Middle frontal gyrus (tissue), 1 donor: Measurements from ENCODE around the gene HDGFL3.

Experiments
- DNase-seq: peaks from one replicate; pipeline ENCODE4 v3.0.0-alpha.2; 2015; ENCODE audit warnings: low spot score; ENCODE audit errors: extremely low spot score

HDGFL3 gene

DNA sequence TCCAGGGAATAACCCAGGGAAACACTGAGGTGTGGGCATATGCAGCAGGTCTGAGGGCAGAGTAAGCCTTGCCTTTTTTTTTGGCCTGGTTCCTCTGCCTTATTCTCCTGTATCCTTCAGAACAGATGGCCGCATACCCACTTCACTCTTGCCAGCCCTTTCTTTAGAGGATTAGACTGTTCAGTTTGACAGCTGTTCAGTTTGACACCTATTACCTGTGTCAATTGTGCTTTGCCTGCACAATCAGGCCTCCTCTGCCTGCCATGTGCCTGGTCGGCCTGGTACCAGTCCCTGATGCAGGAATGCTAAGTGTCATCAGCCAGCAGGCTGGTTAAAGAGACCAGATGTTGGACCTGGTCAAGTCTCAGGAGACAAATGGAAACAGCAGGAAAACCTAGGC is 77.8 kb downstream of the HDGFL3 start:
- DNase-seq, result no peak

DNA sequence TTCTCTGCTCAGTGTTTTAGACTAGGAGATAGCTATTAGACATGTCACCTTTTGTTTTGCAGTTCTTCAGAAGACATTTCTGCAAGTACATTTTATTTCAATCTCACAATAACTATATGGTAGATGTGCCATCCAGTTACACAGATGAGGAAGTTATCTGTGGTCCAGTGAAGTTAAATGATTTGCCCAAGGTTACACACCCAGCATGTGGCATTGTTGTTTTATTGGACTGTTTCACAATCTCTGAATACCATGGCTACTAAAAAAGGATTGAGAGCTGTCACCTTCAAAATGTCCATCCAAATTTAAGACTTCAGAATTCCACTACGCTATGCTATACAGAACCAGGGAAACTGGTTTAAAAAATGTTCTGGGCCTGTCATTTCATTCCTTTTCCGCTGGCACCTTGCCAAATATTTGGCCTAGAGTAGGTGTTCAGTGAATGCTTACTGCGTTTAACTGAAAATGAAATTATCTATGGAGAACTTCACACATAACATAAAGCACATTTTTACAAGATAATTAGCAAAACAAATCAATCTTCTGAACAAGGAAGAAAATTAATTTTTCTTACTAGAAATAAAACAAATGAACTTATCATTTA is 80.0 kb downstream of the HDGFL3 start:
- DNase-seq, result no peak

DNA sequence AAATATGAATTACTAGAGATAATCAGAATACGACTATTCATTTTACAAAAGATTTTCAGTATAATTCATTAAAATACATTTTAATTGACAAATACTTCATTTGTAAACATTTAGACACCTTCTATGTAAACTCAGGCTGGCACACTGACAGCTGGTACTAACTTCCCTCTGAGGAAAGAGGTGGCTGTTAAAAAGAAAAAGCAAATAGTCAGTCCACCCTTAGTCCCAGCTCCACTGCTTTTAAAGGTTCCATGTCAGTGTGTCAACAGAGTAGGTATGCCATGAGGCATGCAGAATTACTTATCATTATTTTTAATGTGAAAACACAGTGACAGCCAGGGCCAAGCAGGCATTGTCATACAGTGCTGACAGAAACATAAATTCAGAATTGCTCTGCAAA is 84.1 kb downstream of the HDGFL3 start:
- DNase-seq, result no peak

GRCh38 chr15:83119968-83120581 is 87.5 kb downstream of the HDGFL3 start:
- no peak for DNase-seq

DNA sequence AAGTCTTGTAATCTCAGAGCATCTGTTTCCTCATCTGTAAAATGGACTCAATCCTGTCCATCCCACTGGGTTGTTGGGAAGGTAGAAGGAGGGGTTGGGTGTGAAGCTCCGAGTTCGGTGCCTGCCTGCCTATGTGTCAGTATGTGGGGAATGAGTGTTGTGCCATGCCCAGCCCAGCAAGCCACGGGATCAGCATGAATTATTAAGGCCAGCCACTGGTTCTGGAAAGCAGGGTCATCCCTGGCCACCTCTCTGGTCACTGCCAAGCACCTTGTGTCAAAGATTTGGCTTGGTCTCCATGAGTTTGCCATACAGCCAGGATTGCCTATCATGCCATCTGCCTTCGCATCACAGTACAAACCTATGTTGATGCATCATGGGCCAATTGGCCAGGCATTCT is 88.7 kb downstream of the HDGFL3 start:
- DNase-seq, result no peak

DNA sequence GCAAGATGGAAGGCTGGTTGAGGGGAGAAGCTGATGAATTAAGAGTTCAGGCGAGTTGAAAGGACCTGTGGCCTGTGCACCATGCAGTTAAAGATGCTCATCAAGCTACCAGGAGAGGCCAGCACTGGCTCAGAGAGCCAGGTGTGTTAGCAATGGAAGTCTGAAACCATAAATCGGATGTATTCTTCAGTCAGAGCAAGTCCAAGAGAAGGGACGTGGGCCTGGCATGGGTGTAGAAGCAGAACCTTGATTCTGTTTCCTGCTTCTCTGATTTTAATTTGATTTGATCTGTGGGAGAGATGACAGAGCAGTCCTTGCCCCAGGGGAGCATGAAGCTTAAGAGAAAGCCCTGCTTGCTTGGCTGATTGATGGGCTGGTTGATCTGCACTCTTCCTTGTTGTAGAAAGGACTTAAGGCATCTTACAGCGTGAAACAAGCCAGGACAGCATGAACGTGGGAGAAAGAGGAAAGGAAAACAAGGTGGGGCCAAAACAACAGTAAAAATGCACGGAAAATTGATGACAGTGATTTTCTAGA is 89.3 kb downstream of the HDGFL3 start:
- DNase-seq, result no peak

DNA sequence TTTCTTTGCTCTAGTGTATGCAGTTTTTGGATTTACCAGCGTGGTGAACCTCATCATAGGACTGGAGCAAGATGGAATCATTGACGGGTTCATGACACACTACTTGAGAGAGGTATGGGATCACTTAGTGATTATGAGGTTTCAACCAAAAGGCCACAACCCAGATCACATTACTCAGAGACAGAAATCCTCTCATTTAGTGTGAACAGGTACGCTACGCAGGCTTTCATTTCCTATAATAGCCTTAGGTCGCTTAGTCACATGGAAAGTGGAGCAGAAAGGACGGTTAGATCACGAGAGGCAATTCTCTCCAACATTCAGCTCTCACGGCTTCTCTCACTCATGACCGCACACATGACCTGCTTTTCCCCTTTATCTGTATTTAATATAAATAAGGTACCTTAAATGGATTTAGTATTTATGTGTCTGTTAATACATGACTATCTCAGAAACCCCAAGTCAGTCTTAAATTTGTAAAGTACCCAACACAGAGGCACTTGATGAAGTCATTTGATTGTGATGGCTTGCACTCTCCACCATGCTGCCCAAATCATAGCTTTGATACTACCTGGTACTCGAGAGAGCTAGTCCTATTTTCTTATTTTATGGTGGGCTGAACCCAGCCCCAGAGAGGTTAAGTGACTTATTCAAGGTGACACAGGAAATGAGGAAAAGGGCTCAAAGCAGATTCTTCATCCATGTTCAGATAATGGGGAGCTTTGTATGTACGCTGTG is 91.6 kb downstream of the HDGFL3 start:
- no peak for DNase-seq

DNA sequence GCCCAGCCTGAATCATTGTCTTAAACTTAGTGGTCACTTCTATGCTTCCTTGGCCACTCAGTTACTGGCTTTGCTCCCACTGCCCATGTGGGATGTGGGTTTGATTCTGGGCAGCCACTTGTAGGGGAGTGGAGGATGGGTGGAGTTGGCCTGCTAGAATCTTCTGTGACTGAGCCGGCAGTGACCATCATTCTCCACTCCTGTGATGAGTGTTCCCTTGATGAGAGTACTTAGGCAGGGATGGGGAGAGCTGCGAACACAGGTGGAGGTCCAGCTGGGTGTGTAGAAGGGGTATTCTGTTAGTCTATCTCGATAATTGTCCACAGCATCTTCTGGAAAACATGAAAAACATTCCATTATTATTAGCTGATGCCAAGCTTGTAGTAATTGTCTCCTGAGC is 92.2 kb downstream of the HDGFL3 start:
- DNase-seq, result no peak

DNA sequence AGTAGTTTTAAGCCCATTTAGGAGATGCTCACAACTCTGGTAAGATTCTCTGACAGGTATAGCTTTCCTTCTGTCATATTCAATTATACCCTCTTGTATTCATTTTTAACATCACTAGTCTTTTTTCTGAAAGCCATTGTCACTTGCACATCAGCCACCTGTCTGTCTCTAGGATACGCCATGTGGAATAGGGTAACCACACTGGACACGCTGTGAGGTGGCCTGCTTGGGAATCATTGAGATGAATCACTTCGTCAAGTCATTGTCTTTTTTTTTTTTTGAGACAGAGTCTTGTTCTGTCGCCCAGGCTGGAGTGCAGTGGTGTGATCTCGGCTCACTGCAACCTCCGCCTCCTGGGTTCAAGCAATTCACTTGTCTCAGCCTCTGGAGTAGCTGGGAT is 92.8 kb downstream of the HDGFL3 start:
- DNase-seq, result no peak

- no peak for DNase-seq
Measured at GRCh38 chr15:83113881-83114674, 93.5 kb downstream of the HDGFL3 start.

- DNase-seq, result no peak
Measured at GRCh38 chr15:83112956-83113299, 94.7 kb downstream of the HDGFL3 start.

DNA sequence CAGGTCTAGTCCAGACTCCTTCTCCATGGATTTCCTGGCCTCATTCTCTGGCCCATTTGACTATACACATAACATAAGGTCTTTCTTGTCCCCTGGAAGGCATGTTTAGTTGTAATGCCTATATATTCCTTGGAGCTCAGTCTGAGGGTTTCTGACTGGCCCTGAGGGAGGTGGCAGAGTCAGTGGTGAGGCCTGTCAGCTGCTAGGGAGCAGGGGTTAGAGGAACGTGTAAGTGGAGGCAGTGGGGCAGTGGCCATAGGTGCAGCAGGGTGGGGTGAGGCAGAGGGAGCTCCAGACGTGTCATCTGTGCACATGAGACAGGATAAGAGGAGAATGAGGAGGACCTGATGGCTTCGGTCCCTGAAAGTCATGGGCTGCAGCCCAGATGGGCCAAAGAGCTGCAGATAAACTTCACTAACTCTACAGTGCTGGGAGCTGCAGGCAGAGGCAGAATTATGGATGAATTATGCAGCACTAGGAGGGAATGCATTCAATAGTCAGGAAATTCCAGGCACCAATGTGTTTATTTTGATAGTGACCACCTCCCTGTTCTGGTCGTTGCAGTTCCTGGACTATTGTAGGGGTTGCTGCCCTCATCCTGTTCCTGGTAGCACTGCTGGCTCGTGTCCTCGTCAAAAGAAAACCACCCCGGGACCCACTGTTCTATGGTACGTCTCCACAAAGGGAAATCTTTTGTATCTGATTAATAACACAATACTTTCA is 95.2 kb downstream of the HDGFL3 start:
- DNase-seq, result no peak

DNA sequence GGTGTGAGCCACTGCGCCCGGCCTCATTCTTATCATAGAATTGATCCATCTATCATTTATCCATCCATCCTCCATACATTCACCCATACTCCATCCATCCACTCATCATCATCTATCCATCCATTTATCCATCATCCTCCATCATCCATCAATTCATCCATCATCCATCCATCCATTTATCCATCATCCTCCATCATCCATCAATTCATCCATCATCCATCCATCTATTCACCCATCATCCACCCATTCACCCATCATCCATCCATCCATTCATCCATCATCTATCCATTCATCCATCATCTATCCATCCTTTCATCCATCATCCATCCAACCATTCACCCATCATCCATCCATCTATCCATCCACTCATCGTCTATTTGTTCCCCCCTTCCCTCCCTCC is 96.5 kb downstream of the HDGFL3 start:
- no peak for DNase-seq

DNA sequence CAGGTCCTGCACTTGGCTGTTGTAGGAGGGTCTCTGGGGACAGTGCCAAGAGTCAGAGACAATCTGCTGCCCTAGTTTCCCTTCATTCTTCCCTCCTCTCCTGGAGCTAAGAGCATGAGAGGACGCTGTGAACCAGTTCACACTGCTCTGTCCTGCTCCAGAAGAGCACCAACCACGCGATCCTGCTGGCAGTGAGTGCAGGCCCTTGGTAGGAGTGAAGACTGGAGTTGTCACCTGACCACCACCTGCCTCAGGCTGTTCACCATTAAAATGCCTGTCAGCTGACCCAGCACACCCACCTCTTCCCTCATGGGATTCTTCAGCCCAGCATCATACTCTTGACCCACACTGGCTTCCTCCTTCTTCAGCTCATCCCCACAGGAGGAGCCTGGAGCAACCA is 97.2 kb downstream of the HDGFL3 start:
- no peak for DNase-seq

GRCh38 chr15:83109532-83109931 is 98.1 kb downstream of the HDGFL3 start:
- DNase-seq, result no peak

GRCh38 chr15:83108266-83109219 is 99.1 kb downstream of the HDGFL3 start:
- no peak for DNase-seq

DNA sequence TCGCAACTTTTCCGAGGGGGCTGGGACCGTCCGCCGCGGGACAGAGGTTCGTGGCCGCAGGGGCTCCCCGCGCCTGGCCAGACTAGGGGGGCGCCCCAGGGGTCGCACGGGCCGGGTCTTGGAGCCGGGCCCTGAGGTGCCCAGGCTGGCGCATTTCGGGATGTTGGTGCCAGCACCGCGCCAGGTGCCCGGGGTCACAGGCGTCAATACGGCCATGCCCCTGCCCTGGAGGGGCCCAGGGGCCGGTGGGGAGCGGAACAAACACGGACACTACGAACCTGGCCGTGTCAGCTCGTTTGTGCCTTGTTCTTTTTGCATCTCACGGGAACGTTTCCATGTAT is 99.8 kb downstream of the HDGFL3 start:
- no peak for DNase-seq

GRCh38 chr15:83106994-83107840 is 100.4 kb downstream of the HDGFL3 start, which contains the start of gene TM6SF1:
TM6SF1 (plus strand) TSS chr15:83107645; CDS start chr15:83107681, 36 bp downstream.
- no peak for DNase-seq

DNA sequence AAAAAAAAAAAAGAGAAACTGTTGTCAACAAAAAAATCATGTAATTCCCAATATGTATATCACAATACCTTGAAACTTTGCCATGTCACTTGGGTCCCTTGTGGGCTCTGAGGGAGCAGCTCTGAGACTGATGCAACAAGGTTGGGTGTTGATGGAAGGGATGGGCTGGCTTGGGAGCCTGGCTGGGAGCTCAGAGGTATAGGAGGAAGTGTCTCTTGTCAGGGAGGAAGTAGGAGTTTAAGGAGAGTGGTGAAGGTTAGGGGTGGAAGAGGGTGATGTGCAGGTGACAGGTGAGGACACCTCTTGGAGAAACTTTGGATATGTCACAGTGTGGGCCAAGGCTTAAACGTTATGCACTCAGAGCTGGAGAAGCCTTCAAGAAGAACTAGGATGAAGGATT is 102.2 kb downstream of the HDGFL3 start:
- DNase-seq, result no peak
